ENCODE data around the gene NHLRC4.

The NHLRC4 gene

DNA sequence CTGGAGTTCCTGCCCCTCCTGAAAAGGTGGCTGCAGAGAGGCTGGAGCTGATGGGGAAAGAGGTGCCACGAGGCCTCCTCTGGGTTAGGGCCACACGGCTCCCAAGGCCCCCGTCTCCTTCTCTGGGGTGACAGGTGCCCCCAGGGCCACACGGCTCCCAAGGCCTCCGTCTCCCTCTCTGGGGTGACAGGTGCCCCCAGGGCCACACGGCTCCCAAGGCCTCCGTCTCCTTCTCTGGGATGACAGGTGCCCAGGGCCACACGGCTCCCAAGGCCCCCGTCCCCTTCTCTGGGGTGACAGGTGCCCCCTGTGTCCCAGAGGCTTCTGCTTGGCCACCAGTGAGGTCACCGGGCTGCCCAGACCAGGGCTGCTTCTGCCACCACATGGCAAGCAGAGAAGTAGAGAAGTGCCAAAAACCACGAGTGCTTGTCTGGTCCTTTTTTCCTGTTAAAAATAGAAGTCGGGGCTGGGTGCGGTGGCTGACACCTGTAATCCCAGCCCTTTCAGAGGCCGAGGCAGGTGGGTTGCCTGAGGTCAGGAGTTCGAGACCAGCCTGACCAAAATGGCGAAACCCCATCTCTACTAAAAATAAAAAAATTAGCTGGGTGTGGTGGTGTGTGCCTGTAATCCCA, 35.2 kb upstream of the NHLRC4 start:
- no peak for DNase-seq

DNA sequence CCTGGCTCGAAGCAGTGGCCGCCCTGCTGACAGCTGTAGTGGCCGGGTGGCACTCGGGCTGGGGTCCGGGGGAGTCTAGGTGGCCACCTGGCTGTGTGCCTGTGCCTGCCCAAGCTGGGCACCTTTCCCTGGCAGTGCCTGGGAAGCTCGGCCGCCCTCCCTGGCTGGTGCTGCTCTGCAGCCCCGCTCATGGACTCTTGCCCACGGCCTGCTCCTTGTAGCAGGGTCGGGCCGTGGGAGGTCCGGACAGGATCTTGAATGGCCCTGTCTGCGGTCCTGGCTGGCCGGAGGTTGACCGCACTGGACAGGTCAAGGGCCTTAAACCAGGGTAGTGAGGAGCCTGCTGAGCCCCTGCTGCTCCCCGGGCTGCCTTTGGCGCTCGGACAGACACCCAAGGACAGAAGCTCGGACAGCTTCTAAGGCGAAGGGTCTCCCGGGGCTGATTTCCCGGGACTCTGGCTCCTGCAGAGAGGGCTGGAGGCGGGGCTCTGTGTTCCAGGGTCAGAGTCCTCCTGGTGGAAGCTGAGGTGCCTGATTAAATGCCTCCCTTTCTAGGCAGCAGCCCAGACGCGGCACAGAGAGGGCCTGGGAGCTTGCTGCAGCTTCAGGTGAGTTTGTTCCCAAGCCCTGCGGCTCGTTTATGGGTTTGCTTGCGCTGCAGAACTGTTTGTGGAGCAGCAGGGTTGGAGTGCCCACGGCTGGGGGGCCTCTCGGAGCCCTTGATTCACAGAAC, 33.2 kb upstream of the NHLRC4 start:
- no peak for DNase-seq

DNA sequence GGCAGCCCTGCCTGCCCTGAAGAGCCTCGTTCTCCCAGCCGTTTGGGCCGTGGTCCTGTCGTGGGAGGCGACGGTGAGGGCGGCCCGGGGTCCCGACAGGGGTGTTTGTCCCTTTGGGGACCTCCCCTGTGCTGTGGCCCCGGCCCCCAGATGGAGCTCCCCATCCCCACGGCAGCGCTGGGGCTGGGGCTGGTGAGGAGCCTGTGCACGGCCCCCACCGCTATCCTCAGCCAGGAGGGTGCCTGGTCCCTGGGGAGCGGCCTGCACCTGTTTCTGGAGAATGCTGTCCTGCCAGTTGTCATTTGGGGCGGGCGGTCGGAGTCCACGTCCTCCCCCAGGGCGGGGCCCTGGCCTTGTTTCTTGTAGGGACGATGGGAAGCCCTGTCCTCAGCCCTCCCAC, 32.7 kb upstream of the NHLRC4 start:
- DNase-seq = no peak

DNA sequence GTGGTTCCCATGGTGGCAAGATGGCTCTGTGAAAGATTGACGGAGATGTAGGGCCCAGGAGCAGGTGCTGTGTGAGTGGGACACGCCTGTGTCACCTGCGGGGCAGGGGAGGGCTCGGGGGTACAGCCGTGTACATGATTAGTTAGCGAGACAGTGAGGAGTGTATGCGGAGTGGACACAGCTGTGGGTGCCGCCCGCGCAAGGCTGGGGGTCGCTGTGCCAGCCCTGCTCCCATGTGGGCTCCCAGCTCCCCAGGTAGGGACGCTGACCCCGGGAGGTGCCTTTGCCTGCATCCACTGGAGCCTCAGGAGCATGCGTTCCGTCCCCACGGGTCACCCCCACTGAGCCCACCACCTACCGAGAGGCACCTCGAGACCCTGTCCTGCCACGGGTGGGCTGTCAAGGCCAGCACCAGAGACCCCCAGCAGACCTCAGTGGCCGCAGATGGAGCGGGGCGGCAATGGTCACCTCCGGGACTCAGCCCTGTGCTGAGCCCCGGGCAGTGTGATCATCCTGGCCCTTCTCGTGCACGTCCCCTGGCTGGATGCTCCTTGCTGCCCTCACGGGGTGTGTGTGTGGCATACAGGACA, 31.9 kb upstream of the NHLRC4 start:
- no peak for DNase-seq

DNA sequence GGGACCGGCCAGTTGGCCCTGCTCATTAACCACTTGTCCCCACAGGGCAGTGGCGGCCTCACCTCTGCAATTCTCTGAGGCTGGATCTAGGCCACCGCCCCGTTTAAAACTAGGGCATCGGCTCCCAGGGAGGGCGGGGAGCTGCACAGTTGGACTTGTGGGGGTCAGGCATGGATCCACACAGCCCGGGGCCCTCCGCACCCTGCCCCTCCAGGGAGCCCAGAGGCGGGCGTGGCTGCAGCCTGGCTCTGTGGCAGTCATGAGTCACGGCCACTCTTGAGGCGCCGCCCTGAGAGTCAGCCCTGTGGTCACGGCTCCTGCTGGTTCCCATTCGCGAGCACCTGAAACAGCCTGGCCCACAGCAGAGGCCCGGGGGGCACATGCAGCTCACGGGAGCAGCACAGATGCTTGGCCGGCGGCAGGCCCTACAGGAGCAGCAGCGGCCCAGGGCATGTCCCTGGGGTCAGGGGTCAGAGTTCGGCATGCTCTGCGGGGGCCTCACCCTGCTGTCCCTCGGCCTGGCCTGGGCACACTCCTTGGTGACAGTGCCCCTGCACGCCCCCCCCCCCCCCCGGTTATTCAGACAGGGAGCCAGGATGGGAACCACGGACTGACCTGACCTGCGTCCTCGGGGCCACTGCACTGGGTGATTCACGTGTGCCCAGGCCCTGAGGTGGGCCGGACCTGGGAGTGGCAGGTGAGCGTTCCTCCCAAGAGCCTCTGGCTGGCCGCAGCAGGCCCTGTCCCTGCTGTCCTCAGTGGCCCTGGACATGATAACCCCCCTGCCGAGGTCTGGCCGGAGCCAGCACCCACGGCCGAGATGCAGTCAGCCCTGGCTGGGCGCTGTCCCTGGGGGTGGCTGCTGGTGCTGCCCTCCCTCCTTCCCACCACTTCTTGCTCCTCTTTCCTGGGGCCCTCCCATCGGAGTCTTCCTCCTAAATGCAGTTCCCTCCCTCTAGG, 31.1 kb upstream of the NHLRC4 start:
- DNase-seq = no peak

DNA sequence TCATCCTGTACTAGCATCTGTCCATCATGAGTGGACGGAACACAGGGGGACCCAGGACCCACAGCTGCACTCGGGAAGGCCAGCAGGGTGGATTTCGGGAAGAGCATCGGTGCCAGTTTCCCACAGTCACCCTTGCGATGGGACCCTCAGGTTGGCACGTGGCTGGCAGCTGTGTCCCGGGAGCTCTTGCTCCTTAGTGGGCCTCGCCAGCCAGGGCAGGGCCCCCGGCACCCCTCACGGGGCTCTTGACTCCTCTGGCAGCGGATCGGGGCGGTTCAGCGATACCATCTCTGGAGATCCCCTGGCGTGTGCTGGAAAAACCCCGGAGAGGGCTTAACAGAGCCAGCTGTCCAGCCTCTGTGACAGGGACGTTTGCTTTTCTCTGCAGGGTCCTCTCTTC, 30.1 kb upstream of the NHLRC4 start:
- DNase-seq = no peak

DNA sequence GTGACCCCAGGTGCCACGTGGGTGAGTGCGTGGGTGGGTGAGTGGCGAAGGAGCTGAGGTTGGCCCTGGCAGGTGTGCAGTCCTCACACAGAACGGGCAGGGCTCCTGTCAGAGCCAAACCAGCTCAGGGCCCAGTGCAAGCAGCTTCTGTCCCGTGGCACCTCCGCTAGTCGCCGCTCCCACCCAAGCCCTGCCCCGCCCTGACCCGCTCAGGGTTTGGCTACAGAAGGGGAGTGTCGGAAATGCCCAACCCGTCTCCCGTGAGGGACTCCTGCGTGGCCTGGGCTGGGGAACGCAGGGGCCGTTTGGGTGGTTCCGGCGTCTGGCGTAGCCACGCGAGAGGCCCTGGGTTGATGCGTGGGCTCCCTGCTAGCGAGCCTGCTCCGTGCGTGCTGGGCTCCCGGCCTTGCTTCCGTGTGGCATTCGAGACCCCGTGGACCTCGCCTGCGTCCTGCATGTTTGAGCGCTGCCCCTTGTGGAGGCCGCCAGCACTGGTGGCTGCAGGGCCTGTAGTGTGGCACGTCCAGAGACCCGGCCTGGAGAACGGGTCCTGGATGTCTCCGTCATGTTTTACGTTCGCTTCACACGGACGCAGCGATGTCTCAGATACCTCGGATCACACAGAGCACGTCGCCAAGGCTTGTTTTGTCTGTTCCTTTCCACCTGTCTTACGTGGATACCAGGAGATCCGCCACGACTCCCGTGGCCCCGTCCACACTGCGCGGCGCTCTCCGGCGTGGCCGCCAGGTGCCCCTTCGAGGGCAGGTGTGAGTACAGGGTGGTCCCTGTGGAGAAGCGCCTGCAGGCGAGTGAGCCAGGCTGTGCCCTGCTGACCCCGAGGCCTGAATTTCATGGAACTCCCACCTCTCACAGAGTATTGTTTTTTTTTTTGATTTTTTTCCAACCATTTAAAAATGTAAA, 29.1 kb upstream of the NHLRC4 start:
- no peak for DNase-seq

DNA sequence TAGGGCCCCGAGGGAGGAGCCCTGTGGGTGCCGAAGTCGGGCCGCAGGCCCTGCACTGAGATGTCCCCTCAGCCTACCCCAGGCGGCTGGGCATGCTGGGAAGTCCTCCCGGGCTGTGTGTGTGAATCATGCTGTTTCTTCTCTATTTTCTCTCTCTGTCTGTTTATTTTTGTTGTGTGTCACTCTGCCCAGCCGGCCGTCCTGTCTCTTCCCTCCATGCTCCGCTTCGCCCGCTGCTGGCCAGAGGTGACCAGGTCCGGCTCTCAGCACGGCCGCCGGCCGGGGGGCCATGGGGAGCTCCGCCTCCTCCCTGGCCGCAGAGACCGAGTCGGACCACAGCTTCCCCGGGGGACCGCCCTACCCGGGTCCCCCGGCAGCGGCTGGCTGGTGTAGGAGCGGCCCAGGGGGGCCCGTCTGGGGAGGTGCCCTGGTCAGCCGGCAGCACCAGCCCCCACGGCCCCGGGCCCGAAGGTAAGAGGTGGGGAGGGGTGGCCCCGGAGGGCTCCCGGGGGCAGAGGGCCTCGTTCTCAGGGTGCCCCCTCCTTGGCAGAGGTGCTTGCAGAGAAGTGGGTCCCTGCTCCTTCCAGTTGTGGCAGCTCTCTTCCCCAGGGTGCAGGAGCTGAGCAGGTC, 26.8 kb upstream of the NHLRC4 start:
- no peak for DNase-seq

DNA sequence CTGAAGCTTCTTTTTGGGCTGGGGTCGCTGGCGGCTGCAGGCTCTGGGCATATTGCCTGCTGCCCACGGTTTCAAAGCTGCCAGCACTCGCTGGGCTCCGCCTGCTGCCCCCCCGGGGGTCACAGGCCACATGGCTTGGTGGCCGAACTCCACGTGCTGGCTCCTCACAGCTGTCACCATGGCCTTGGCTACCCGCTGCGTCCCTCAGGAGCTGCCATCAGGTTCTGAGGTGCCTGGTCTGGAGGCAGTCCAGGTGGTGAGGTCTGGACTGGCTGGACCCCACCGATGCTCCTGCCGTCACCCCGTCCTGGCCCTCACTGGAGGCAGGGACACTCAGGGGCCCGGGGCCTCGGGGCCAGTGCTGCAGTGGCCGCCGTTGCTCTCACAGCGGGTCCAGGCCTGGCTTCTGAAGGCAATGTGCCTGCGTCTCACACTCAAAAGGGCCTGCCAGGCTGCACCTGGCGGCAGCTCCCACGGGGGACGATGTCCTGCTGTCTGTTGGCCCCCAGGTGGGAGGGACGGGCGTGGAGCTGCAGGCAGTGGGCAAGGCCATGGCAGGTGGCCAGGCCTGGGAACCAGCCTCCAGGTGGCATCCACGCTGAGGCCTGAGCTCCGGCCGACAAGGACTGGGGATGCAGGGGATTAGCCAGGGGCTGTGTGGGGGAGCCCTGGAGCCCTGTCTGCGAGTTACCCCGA, 26.0 kb upstream of the NHLRC4 start:
- DNase-seq = no peak

DNA sequence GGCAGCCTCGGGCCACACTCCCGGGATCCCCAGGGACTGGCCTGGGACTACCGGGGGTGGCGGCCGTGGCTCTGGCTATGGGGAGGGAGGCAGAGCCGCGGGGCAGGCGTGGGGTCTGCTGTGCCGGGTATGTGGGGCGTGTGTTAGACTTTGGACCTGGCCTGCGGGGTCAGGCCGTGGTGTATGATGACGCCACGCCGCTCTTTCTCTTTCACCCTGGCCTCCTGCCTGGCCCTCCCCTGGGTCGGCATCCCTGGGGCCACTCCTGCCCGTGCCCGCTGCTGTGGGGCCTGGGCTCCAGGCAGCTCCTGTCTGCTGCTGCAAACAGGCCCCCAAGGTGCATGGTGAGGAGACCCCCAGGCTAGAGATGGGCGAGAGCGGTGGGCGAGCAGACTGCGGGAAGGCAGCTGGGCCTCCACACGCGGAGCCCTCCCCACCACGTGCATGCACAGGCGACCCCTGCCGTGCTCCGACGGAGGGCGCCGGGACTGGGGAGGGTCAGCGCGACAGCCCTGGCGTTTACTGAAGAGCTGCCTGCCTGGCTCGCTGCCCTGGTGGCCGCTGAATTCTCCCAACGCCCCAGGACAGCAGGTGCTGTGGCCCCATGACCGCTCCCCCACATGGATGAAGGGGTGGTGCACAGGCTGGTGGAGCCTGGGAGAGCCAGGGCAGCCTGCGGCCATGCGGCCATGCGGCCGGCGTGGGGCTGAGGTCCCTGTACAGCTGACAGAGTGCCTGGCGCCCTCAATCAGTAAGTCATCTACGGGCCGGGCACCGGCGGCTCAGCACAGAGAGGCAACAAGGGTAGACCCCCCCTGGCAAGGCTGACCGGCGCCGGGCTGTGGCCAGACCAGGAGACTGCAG, 23.3 kb upstream of the NHLRC4 start:
- DNase-seq = no peak

DNA sequence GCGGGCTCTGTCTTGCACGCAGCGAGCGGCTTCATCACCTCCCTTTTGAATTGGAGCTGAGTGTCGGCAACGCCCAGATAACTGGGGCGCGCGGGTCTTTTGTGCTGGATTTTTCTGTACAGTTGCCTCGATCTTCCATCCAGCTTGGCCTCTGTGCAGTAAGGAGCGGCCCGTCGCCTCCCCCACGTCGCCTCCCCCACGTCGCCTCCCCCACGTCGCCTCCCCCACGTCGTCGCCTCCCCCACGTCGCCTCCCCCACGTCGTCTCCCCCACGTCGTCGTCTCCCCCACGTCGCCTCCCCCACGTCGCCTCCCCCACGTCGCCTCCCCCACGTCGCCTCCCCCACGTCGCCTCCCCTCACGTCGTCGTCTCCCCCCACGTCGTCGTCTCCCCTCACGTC, 22.3 kb upstream of the NHLRC4 start:
- no peak for DNase-seq

DNA sequence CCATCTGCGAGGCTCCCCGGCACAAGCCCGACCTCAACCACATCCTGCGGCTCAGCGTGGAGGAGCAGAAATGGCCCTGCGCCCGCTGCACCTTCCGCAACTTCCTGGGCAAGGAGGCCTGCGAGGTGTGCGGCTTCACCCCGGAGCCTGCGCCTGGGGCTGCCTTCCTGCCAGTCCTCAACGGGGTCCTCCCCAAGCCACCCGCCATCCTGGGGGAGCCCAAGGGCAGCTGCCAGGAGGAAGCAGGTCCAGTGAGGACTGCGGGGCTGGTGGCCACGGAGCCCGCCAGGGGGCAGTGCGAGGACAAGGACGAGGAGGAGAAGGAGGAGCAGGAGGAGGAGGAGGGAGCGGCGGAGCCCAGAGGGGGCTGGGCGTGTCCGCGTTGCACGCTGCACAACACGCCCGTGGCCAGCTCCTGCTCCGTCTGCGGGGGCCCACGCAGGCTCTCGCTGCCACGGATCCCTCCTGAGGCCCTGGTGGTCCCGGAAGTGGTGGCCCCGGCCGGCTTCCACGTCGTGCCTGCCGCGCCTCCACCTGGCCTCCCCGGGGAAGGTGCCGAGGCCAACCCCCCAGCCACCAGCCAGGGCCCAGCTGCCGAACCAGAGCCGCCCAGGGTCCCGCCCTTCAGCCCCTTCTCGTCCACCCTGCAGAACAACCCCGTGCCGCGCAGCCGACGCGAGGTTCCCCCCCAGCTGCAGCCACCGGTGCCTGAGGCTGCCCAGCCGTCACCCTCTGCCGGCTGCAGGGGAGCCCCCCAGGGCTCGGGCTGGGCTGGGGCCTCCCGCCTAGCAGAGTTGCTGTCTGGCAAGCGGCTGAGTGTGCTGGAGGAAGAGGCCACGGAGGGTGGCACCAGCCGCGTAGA, 19.7 kb upstream of the NHLRC4 start:
- DNase-seq = peak; percentile 73

DNA sequence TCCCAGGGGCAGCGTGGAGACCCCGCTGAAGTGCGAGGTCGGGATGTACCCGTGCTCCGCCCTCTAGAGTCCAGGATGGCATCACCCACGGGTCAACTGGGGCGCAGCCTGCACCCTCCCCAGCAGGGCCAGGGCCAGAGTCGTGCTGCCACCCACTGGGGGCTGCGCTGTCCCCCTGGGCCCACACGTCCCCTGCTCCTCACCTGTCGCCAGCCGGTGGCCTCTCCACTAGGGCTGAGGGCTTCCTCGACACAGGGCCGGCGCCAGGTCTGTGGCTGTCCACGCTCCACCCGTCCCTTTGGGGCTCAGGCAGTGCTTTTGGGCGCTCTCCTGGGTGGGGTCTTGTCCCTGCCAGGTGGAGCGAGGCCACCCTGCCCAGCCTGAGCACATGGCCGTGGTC, 18.2 kb upstream of the NHLRC4 start:
- no peak for DNase-seq

DNA sequence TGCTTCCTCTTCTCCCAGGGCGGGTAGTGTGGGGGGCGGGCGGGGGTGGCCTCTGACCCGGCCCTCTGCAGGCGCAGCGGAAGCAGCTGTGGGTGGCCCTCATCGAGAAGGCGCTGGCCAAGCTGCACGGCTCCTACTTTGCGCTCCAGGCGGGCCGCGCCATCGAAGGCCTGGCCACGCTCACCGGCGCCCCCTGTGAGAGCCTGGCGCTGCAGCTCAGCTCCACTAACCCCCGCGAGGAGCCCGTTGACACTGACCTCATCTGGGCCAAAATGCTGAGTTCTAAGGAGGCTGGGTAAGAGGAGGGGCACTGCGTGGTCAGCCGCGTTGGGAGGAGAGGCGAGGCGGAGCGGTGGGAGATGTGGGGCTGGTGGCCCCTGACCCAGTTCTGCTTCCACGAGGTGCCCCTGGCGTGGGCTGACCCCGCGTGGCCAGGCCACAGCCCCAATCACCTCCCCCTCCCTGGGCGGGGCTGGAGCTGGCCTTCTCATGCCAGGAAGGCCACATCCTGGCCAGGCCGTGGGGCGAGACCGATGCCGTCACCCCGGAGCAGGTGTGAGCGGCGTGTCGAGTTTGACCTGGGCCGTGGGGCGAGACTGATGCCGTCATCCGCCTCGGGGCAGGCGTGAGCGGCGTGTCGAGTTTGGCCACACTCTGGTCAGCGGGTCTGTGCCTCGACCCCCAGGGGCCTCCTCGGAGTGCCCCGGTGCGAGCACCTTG, 17.1 kb upstream of the NHLRC4 start:
- DNase-seq = no peak

DNA sequence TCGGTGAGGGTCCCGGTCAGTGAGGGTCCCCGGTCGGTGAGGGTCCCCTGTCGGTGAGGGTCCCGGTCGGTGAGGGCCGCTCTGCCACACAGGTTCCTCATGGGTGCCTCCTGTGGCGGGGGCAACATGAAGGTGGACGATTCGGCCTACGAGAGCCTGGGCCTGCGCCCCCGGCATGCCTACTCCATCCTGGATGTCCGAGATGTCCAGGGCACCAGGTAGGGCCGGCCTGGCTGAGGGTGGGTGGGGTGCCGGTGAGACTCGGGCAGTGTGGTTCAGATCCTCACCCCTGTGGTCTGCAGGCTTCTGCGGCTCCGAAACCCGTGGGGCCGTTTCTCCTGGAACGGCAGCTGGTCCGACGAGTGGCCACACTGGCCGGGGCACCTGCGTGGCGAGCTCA, 15.6 kb upstream of the NHLRC4 start:
- no peak for DNase-seq

DNA sequence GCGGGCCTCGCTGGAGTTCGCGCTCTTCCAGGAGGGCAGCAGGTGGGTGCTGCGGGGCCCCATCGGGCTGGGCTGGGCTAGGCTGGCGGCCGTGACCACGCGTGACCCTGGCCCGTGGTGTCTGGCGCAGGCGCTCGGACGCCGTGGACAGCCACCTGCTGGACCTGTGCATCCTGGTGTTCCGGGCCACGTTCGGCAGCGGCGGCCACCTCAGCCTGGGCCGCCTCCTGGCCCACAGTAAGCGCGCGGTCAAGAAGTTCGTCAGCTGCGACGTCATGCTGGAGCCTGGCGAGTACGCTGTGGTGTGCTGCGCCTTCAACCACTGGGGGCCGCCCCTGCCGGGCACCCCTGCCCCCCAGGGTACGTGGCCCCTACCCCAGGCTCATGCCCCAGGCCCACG, 14.6 kb upstream of the NHLRC4 start:
- no peak for DNase-seq

DNA sequence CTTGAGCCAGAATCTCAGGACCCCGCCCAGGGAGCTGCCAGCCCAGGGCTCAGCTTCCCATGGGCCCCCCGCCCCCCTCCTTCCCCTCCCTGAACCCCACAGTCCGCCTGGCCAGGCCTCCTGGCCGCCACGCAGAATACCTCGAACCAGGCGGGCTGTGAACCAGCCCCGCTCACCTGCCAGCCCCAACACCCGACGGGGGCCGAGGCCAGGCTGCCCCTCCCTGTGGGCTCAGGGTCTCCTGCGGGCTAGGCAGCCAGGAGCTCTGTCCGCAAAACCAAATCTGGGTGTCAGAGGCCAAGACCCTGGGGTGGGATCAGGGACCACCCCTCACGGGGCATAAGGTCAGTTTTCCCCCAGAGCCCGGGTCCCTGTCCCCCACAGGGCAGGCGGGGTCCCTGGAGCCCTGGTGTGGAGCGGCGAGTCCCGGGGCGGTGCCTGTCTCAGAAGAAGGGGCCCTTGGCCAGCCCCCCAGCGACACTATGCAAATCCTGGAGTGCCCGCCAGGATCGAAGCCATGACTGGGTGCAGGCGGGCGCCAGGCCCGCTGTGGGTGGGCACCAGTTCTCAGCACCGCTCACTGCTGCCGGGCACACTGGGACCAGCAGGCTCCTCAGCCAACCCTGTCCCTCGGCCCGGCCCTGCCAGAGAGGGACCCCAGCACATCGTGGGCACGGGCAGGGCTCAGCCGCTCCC, 13.1 kb upstream of the NHLRC4 start:
- no peak for DNase-seq

DNA sequence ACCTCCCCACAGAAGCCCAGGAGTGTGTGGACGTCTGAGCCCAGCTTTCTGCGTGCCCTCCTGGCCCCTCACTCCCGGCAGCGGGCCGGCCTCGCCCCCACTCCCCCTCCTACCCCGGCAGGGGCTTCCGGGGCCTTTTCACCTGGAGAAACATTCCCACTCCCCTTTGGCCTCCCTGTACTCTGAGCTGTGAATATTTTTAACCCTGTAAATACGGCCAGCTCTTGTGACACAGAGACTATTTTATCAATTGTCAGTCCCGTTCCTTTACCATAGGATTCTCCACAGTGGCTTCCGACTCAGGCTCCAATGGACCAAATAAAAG, 12.5 kb upstream of the NHLRC4 start:
- DNase-seq = no peak
